Measurements from ENCODE around the gene IFNLR1. TPM values are rescaled to one million over a fixed set of nuclear protein-coding genes. Genes with fewer than 3 reads are reported as not detected.

The IFNLR1 gene
- total RNA-seq, 6 experiments from 2014 or later = 3.4 to 8.3 (median 4.0) TPM

DNA sequence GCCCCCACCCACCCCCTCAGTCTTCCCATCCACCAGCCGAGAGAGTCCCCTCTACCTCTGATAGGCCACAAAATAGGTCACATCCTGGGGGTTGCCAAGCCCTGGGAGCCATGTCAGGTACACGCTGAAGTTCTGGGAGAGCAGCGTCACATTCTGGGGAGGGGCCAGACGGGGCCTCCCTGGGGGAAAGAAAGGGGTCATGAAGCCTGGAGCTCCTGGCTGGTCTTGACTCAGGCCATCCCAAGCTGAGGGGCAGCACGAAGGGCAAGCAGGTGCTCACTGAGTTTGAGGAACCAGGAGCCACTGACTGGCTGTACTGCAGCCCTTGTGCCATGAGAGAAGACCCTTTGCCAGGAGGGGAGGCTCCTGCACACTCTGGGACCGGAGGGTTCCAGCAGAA is 6.4 kb downstream of the IFNLR1 start:
- Histone ChIP-seq H3K9me3 (no peaks in the 10 kb centered on the region), H3K27me3 (no peaks in the 10 kb centered on the region), H3K36me3 (no peaks in the 10 kb centered on the region), H3K4me1 (peaks cover 0 to 53% (median 17%) of the 10 kb centered on the region in 4 donors), H3K27ac (peak overlapping the region in 1 of 3 donors; percentile 37), H3K4me3 (no peak overlapping the region)
- DNase-seq = peak in 1 of 3 donors; percentile 26
- TF ChIP-seq POLR2A (IDR thresholded peaks at IDR 0.05) (no peak), CTCF (IDR thresholded peaks at IDR 0.05) (no peak)
- intact Hi-C loops (cut with DNase I) = no loop called here
- WGBS (ENCODE audit: insufficient coverage, low coverage, low lambda C conversion rate, missing lambda C conversion rate) = no CpG with 5 or more reads among the region's 6 CpGs
- ATAC-seq = no peak

GRCh38 chr1:24179251-24179840 is 7.7 kb downstream of the IFNLR1 start:
- ATAC-seq (peak in 2 of 4 donors; percentile 18 to 41), DNase-seq (no peak)
- TF ChIP-seq POLR2A (IDR thresholded peaks at IDR 0.05) = no peak
- no peak for TF ChIP-seq CTCF (IDR thresholded peaks at IDR 0.05)
- Histone ChIP-seq H3K27me3 (no peaks in the 10 kb centered on the region), H3K36me3 (no peaks in the 10 kb centered on the region), H3K9me3 (no peaks in the 10 kb centered on the region), H3K4me1 (peaks cover 0 to 46% (median 11%) of the 10 kb centered on the region in 4 donors), H3K4me3 (no peak overlapping the region), H3K27ac (peak overlapping the region in 1 of 3 donors; percentile 3)
- WGBS (ENCODE audit: insufficient coverage, low coverage, low lambda C conversion rate, missing lambda C conversion rate) = 40% methylated on average over 9 of the region's 10 CpGs
- intact Hi-C loops (cut with DNase I) = no loop called here

DNA sequence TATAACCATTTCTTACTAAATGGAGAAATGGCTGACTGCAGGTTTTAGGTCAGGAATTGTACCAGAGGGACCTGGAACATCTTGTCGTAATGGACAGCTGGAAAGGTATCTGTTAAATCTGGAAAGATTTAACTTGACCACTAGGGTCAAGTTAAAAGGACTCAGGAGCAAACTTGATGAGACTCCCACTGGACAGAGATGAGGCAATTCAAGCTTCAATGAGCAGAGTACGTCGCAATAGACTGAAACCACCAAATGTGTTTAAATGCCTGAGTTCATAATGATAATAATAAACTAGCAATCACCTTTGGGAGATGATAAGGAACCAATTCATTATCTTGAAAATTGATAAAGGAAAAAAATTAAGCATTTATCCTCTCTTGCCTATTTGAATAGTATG is 8.7 kb downstream of the IFNLR1 start:
- ATAC-seq (no peak), DNase-seq (no peak)
- Histone ChIP-seq H3K9me3 (no peaks in the 10 kb centered on the region), H3K36me3 (no peaks in the 10 kb centered on the region), H3K4me3 (no peak overlapping the region), H3K27me3 (no peaks in the 10 kb centered on the region), H3K27ac (no peak overlapping the region), H3K4me1 (peaks cover 0 to 37% (median 9%) of the 10 kb centered on the region in 4 donors)
- TF ChIP-seq CTCF (IDR thresholded peaks at IDR 0.05) (no peak), POLR2A (IDR thresholded peaks at IDR 0.05) (no peak)
- 35% methylated on average over 3 of the region's 3 CpGs for WGBS (ENCODE audit: insufficient coverage, low coverage, low lambda C conversion rate, missing lambda C conversion rate)
- intact Hi-C loops (cut with DNase I) = no loop called here

- no peak for TF ChIP-seq POLR2A (IDR thresholded peaks at IDR 0.05)
- TF ChIP-seq CTCF (IDR thresholded peaks at IDR 0.05) = no peak
- Histone ChIP-seq H3K36me3 (no peaks in the 10 kb centered on the region), H3K9me3 (no peaks in the 10 kb centered on the region), H3K27ac (no peak overlapping the region), H3K4me1 (peaks cover 0 to 27% (median 6%) of the 10 kb centered on the region in 4 donors), H3K4me3 (no peak overlapping the region), H3K27me3 (no peaks in the 10 kb centered on the region)
- ATAC-seq = no peak
- 83% methylated on average over 7 of the region's 10 CpGs for WGBS (ENCODE audit: insufficient coverage, low coverage, low lambda C conversion rate, missing lambda C conversion rate)
- no peak for DNase-seq
- intact Hi-C loops (cut with DNase I) = no loop called here
These were observed 9.9 kb downstream of the IFNLR1 start for GRCh38 chr1:24177161-24177560.
